Adipose tissue (tissue), 3 donors: ENCODE data around the gene NEDD8. TPM values are rescaled to one million over a fixed set of nuclear protein-coding genes. Genes with fewer than 3 reads are reported as not detected.
A peak's percentile ranks its signal among the peaks of the same experiment; 100 is the strongest.

Experiments
- H3K27ac ChIP-seq: one replicate; pipeline ENCODE4 v1.5.1; 2013; ENCODE audit warnings: low read depth, low read length
- WGBS, 3 donors: extraction: QIAGEN DNeasy Blood & Tissue Kit; methylation state at CpG; one replicate each; pipeline ENCODE4 v1.1.7; 2013; 5-methylcytosine and 5-hydroxymethylcytosine counted together
- polyA plus RNA-seq, 3 donors: library from polyadenylated mRNA; stranded (reverse); fragments of 200-250 nt; gene quantifications; one replicate each; pipeline ENCODE4 v1.2.3, GENCODE V29; 2013
- donor health status: healthy with polysubstance abuse.
- donor health status: Bipolar disorder and iron deficiency.
- donor health status: healthy.

The NEDD8 gene
- polyA plus RNA-seq, 3 donors, result 82.9 to 296 (median 245) TPM

DNA sequence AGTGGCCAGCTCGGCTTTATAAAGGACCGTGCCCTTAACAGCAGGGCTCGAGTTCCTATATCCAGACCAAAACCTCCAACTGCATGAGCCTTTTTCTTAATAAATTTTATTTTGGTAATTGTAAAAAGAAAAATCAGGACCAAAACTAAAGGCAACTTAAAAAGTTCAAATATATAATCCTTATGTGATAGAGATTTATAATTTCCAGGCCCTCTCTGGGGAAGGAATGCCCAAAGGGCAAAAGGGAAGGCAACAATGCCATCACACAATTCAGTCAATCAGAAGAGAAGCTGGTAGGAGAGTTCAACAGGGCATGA lies 43.1 kb downstream of the NEDD8 start:
- WGBS, 3 donors, result 1 to 3% (median 3%) methylated on average over 3 of the region's 3 CpGs
- no peak overlapping the region for H3K27ac ChIP-seq

DNA sequence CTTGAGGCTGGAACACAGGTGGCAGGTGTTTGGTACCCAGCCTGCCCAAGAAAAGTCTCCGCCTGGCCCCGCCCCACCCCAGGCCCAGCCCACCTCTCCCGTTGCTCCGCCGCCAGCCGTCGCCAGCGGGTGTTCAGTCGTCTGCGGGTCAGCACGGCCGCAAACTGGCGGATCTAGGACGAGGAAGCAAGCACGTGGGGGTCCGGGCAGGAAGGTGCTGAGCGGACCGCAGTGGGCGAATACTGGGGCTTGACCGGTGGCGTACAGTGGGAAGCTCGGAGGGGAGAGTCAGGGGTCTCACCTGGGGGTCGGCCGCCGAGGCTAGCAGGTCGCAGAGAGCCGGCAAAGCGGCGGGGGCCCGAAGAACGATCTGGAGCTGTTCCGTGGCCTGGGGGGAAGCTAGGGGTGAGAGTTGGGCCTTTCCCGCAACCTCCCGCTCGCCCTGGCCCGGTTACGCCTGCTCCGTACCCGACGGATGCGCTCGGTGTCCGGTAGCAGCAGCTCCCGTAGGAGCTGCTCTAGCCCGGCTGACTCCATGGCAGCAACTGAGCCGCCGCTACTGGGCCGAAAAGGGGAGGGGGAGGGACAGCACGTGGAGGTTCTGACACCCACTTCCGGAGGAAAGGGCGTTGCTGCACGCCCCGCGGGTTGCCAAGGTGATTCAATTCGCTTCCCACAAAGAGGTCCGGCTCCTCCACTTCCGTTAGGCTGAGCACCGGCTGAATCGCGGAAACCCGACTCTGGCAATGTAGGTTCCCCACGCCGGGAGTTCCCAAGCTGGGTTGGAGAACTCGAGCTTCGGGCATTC lies 43.7 kb downstream of the NEDD8 start, which contains the start of gene IPO4:
IPO4 (minus strand) TSS at position 566 of the 808 bp plus-strand sequence; CDS start at position 537, 29 bp downstream.
- H3K27ac ChIP-seq, result no peak within 1 kb of the TSS
- WGBS, 3 donors, result 0 to 1% (median 1%) methylated on average over 61 to 65 of the region's 65 CpGs

- 69 to 91% (median 82%) methylated on average over 2 of the region's 2 CpGs for WGBS, 3 donors
- no peak overlapping the region for H3K27ac ChIP-seq
These were observed 44.6 kb downstream of the NEDD8 start for GRCh38 chr14:24187539-24187915.

DNA sequence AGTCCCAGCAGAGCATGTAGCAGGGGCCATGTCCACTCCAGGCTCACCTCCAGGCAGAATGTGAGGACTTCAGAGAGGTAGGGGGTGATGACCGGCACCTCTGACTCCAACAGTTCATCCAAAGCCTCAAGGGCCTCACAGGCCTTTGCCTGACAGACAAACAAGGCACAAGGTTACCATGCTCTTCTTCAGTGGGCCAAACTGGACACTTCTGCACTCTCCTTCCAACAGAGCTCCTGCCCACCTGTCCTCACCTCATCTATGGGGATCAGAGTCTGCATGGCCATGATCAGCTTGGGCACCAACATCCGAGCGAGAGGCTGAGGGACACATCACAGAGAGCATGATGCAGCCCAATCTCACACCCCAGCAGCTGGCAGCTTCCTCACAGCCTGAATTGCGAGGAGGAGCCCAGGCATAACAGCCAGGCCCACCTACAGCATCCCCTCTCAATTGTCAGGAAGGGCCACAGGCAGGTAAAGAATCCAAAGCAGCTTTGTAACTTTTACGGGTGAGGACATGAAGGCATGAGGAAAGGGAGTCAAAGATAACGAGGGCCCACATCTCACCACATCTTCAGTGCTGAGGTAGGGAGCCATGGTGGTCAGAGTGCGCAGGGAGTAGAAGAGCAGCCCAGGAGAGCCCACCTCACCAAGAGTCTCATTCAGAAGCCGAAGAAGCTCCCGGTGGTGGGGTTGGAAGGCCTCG lies 45.2 kb downstream of the NEDD8 start:
- H3K27ac ChIP-seq, result no peak overlapping the region
- 93 to 95% (median 94%) methylated on average over 10 of the region's 10 CpGs for WGBS, 3 donors

GRCh38 chr14:24185741-24186140 lies 46.4 kb downstream of the NEDD8 start:
- H3K27ac ChIP-seq, result no peak overlapping the region
- WGBS, 3 donors, result 91 to 93% (median 92%) methylated on average over 11 of the region's 11 CpGs

GRCh38 chr14:24185026-24185425 lies 47.1 kb downstream of the NEDD8 start:
- 95 to 96% (median 95%) methylated on average over 7 of the region's 7 CpGs for WGBS, 3 donors
- H3K27ac ChIP-seq, result no peak overlapping the region

DNA sequence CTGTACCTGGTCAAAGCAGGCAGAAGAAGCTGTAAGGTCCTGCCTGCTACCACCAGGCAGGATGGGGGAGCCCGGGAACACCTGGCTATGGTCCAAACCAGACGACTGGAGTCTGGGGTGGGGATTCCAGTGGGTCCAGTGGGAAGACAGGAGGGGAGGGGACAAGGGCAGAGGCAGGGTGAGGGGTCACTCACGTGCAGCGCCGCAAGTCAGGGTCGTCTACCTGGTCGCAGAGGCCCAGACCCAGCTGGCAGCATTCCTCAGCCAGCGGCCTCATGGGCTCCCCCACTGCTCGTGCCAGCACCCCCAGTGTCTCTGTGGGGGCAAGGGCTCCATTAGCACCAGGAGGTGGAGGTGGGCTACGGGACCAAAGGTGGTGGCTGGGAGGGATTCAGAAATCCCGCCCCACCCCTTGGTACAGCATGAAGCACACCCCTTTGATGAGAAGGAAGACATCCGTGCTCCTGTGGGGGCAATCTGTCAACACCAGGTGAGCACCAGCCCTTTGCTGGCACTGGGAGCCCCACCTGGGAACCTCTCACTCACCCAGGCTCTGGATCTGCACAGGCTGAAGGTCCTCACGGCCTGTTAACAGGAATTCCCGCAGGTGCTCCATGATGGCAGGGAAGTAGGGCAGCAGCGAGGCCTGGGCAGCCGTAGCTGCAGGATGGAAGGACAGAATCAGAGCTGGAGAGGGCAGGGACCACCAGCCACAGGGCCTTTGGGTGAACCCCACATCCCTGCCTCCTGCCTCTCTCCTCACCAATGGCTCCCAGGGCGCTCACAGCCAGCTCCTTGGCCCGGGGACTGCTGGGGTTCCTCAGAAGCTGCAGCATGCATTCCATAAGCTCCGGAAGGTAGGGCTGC lies 47.8 kb downstream of the NEDD8 start:
- 89 to 90% (median 90%) methylated on average over 14 to 19 of the region's 19 CpGs for WGBS, 3 donors
- no peak overlapping the region for H3K27ac ChIP-seq

DNA sequence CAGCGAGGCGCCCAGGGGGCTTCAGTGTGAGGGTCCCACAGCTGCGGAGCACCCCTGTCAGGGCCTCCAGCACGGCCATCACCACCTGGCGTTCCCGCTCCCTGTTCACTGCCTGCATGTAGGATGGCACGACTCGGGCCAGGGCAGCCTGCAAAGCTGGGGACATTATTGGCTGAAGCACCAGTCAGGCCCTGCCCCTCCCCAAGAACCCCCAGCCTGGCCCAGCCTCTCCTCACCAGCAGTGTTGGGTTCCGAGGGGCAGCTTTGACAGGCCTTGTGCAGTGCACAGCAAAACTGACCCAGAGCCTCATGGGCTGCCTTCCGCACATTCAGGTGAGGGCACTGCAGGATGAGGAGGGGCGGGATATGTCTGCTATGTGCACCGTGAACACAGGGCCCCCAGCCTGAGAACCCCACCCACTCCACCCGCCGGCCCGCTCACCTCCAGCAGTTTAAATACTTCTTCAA lies 49.1 kb downstream of the NEDD8 start:
- H3K27ac ChIP-seq, result no peak overlapping the region
- WGBS, 3 donors, result 89 to 95% (median 93%) methylated on average over 14 to 15 of the region's 15 CpGs

DNA sequence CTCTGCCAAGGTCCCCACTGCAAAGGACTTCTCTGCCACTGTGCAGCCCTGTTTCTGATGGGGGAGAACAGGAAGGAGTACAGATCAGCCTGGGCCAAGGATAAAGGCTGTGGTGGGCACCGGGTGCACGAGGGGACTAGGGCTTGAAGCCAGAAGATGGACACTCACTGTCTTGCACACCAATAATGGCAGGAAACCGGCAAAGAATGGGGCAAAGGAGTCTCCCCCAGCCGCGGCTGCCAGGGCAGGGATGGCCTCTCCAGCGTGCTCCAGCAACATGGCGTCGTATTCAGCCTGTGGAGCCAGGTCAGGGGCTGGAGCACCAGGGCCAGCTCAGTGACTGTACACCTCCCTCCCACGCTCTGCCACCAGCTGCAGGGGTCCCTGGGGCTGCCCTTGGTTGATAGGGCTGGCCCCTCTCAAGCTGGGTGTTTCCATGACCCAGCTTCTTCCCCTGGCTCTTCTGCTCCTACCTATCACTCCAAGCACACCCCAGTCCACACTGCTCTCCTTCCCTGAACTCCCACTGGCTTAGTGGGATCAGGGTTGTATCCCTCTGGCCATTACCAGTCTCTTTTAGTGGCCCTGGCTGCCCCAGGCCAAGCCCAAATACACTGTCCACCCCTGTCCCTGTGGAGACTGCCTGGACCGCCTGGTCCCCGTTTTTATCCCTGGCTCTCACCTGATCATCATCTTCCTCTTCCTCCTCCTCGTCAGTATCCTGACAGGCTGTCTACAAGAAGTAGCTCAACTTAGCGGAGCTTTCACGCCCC lies 49.9 kb downstream of the NEDD8 start:
- 86 to 87% (median 86%) methylated on average over 12 to 14 of the region's 14 CpGs for WGBS, 3 donors
- no peak overlapping the region for H3K27ac ChIP-seq

GRCh38 chr14:24181371-24182077 lies 50.6 kb downstream of the NEDD8 start:
- WGBS, 3 donors, result 83 to 89% (median 87%) methylated on average over 19 of the region's 19 CpGs

GRCh38 chr14:24179961-24180796 lies 52.0 kb downstream of the NEDD8 start:
- H3K27ac ChIP-seq, result no peak overlapping the region
- WGBS, 3 donors, result 69 to 83% (median 76%) methylated on average over 17 to 18 of the region's 18 CpGs

More at GRCh38 chr14:24181371-24182077, 50.6 kb downstream of the NEDD8 start:
- no peak overlapping the region for H3K27ac ChIP-seq

- peak overlapping the region; percentile 41 for H3K27ac ChIP-seq
- 86 to 92% (median 89%) methylated on average over 14 of the region's 14 CpGs for WGBS, 3 donors
These were observed 52.7 kb downstream of the NEDD8 start for GRCh38 chr14:24179294-24179960.

DNA sequence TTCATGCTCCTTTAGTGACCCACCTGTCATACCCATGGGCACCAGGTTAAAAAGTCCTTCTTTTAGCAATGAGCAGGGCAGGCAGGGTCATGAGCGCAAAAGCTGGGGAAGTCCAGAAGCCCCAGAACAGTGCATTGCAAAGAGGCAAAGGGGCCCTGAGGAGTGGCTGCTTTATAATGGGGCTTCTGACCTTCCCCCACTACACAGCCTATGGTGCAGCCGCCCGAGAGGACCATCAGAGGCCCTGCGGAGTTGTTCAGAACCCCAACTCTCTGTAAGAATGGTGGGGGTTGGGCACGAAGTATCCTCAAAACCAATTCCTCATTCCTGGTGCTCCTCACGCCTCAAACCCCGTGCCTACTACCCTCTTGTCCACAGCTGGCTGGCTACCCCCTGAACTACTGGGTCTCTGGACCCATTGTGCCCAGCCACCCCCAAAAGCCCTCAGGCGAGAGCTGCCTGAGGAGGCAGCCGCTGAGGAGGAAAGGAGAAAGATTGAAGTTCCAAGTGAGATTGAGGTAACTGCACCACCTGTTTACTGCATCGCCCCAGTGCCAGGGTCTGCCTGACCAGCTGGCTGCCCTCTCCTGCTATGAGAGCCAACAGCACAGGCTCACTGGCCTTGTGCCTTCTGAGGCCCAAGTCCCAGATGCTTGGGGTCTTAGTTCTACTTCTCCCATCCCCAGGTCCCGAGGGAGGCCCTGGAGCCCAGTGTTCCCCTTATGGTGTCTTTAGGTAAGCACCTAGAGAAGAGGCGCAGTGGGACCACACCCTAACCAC lies 53.6 kb downstream of the NEDD8 start:
- H3K27ac ChIP-seq, result no peak overlapping the region
- WGBS, 3 donors, result 90 to 94% (median 93%) methylated on average over 12 of the region's 12 CpGs

DNA sequence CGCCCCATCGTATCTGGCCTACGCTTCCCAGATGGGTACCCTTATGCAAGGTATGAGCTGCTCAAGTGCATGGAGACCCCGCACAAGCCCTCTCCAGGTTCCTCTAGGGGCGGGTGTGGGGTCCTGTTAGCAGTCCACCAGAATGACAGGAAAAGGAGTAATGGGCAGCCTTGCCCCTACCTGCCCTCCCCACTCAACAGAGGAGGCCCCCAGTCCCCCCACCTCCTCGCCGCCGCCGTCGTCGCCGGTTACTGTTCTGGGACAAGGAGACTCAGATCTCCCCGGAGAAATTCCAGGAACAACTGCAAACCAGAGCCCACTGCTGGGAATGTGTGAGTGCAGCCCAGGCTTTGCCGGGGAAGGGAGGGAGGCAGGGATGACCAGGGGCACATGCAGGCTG lies 54.3 kb downstream of the NEDD8 start:
- 92 to 94% (median 92%) methylated on average over 14 of the region's 14 CpGs for WGBS, 3 donors
- H3K27ac ChIP-seq, result no peak overlapping the region

DNA sequence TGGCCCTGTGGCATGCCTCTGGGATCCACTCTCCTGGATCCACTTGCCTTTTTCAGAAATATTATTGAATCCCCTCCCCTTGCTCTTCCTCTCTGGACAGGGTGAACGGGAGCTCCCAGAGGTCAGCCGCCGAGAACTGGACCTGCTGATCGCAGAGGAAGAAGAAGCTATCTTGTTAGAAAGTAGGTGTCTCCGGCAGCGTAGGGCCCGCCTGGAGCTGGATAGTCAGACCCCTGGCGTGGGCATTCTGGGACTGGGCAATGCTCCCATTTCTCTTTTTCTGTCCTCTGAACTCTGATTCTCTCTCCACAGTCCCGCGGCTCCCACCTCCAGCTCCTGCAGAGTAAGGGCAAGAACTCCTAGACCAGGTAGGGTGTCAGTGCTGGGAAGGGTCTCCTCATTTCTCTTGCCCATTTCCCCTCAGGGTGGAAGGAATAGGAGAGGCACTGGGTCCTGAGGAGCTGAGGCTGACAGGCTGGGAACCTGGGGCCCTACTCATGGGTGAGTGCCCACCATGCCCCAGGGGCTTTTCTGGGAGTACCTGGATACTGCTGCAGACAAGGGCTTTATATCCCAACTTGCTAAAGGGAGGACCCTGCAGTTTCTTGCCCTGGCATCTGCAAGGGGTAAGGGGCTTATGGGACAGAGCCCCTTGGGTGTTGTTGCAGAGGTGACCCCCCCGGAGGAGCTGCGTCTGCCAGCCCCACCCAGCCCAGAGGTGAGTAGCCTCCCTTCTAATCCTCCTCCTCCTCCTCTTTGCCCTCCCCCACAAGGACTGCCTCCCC lies 54.9 kb downstream of the NEDD8 start:
- 88 to 91% (median 90%) methylated on average over 12 of the region's 12 CpGs for WGBS, 3 donors
- H3K27ac ChIP-seq, result no peak overlapping the region
